Esophagus muscularis mucosa (tissue), 4 donors: ENCODE data around the gene OLFML2B. TPM values are rescaled to one million over a fixed set of nuclear protein-coding genes. Genes with fewer than 3 reads are reported as not detected.

Source experiments
- DNase-seq: peaks from one replicate; pipeline ENCODE4 v3.0.0-alpha.2; 2017; ENCODE audit errors: extremely low spot score
- H3K27ac ChIP-seq, 4 donors: fragments of 200-600 bp; sonication (generic); replicated peaks in 1 of 4; 1 replicate in 3 of 4; 2 replicates in 1 of 4; pipeline ENCODE4 v1.5.1; 2016 to 2019; ENCODE audit warnings: mild to moderate bottlenecking in 1 of 4
- H3K27me3 ChIP-seq, 4 donors: fragments of 200-600 bp; sonication (generic); one replicate each; pipeline versions ENCODE4 v1.5.1 to v1.6.0; 2016 to 2019
- H3K36me3 ChIP-seq, 4 donors: fragments of 200-600 bp; sonication (generic); one replicate each; pipeline ENCODE4 v1.5.1; 2016 to 2019
- H3K4me1 ChIP-seq, 4 donors: fragments of 200-600 bp; sonication (generic); one replicate each; pipeline ENCODE4 v1.5.1; 2016 to 2019
- H3K4me3 ChIP-seq, 4 donors: fragments of 200-600 bp; sonication (generic); 1 replicate in 2 of 4; 2 replicates in 2 of 4; pipeline ENCODE4 v1.5.1; 2016 to 2019; ENCODE audit warnings: mild to moderate bottlenecking in 4 of 4, moderate library complexity in 1 of 4
- H3K9me3 ChIP-seq, 4 donors: fragments of 200-600 bp; sonication (generic); 1 replicate in 3 of 4; 2 replicates in 1 of 4; pipeline ENCODE4 v1.5.1; 2016 to 2019
- EP300 ChIP-seq: sonication (generic); formaldehyde crosslinking; IDR thresholded peaks from one replicate; pipeline ENCODE4 v1.6.1; 2017; ENCODE audit warnings: antibody characterized with exemption
- POLR2A ChIP-seq: fragments of 450-650 bp; IDR thresholded peaks from one replicate; pipeline ENCODE4 v1.6.1; 2017; ENCODE audit warnings: antibody characterized with exemption, moderate library complexity, mild to moderate bottlenecking, low read depth
- POLR2AphosphoS5 ChIP-seq, 2 donors: sonication (generic); formaldehyde crosslinking; IDR thresholded peaks; one replicate each; pipeline ENCODE4 v1.6.1; 2017; ENCODE audit warnings: antibody characterized with exemption in 2 of 2
- WGBS: methylation state at CpG from one replicate; pipeline ENCODE4 v1.1.5; 2018; 5-methylcytosine and 5-hydroxymethylcytosine counted together
- intact Hi-C: fragments of 100-400 bp; cut with DNase I; formaldehyde crosslinking; loops from one replicate; pipeline ENCODE4 v1.15.1; 2023
- total RNA-seq, 4 donors: library from RNA; depleted of rRNA; stranded (reverse); fragments of >200 nt; gene quantifications; one replicate each; pipeline versions ENCODE4 v1.1.0 to v1.2.1, GENCODE V29; 2016
- TF ChIP-seq, protein P1 (sequence below), 3 experiments: fragments of 200-600 bp in 2 of 3; fragments of 450-650 bp in 1 of 3; sonication (generic) in 2 of 3; IDR thresholded peaks; one replicate each; pipeline ENCODE4 v1.5.1; 2017 to 2019; ENCODE audit warnings: antibody characterized with exemption in 3 of 3, mild to moderate bottlenecking in 2 of 3, moderate library complexity in 1 of 3

Gene OLFML2B
- total RNA-seq, 4 donors from 2014 or later, result 1.2 to 6.7 (median 5.9) TPM

DNA sequence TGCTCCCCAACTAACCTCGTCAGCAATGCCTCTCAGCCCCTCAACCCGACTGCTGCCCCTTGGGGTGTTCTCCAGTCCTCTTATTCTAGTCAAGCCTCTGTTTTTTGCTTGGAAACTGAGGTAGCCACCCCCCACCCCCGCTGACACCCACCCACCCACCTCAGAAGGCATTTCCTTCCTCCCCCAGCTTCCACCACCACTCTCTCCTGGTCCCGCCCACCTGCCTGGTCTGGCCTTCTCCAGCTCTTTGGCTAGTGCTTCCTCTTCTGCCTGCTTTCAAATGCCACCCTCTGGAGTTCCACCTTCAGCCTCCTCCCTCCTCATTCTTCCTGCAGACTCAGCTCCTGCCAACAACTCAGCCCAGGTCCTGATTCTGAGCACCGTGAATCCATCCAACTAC is 35.3 kb downstream of the OLFML2B start:
- Histone ChIP-seq H3K4me1 (peaks cover 0 to 9% (median 3%) of the 10 kb centered on the region in 4 donors), H3K27ac (no peak overlapping the region), H3K9me3 (peaks cover 0 to 22% (median 14%) of the 10 kb centered on the region in 4 donors), H3K4me3 (no peak overlapping the region), H3K27me3 (no peaks in the 10 kb centered on the region), H3K36me3 (no peaks in the 10 kb centered on the region)
- TF ChIP-seq EP300 (no peak), POLR2AphosphoS5 (IDR thresholded peaks at IDR 0.05) (no peak), POLR2A (no peak)
- TF ChIP-seq, protein P1, sequence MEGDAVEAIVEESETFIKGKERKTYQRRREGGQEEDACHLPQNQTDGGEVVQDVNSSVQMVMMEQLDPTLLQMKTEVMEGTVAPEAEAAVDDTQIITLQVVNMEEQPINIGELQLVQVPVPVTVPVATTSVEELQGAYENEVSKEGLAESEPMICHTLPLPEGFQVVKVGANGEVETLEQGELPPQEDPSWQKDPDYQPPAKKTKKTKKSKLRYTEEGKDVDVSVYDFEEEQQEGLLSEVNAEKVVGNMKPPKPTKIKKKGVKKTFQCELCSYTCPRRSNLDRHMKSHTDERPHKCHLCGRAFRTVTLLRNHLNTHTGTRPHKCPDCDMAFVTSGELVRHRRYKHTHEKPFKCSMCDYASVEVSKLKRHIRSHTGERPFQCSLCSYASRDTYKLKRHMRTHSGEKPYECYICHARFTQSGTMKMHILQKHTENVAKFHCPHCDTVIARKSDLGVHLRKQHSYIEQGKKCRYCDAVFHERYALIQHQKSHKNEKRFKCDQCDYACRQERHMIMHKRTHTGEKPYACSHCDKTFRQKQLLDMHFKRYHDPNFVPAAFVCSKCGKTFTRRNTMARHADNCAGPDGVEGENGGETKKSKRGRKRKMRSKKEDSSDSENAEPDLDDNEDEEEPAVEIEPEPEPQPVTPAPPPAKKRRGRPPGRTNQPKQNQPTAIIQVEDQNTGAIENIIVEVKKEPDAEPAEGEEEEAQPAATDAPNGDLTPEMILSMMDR (IDR thresholded peaks at IDR 0.05), result no peak
- WGBS, result 68% methylated on average over 5 of the region's 5 CpGs
- intact Hi-C loops, result no loop called here
- no peak for DNase-seq

DNA sequence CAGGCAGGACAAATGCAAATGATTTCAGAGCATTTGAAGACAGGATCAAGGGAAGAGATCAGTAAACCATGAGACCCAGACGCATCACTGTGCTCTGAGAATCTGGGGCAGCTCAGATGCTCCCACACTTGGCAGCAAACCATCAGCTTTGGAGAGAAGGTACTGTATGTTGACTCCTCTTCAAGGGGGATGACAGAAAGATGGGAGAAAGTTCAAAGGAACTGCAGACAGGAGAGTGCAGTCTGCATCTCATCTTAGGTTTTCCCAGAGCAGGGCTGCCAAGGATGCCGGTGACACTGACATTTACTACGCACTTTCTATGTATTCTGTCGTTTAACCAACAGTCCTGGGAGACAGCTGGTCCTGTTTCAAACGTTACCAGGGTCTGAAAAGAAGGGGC is 35.8 kb downstream of the OLFML2B start:
- Histone ChIP-seq H3K4me1 (peaks cover 0 to 9% (median 3%) of the 10 kb centered on the region in 4 donors), H3K27ac (no peak overlapping the region), H3K36me3 (no peaks in the 10 kb centered on the region), H3K9me3 (peaks cover 0 to 22% (median 14%) of the 10 kb centered on the region in 4 donors), H3K27me3 (no peaks in the 10 kb centered on the region), H3K4me3 (no peak overlapping the region)
- no peak for DNase-seq
- 63% methylated on average over 5 of the region's 5 CpGs for WGBS
- TF ChIP-seq, protein P1 (IDR thresholded peaks at IDR 0.05), result no peak
- TF ChIP-seq POLR2AphosphoS5 (IDR thresholded peaks at IDR 0.05) (no peak), POLR2A (no peak), EP300 (no peak)
- intact Hi-C loops, result no loop called here

DNA sequence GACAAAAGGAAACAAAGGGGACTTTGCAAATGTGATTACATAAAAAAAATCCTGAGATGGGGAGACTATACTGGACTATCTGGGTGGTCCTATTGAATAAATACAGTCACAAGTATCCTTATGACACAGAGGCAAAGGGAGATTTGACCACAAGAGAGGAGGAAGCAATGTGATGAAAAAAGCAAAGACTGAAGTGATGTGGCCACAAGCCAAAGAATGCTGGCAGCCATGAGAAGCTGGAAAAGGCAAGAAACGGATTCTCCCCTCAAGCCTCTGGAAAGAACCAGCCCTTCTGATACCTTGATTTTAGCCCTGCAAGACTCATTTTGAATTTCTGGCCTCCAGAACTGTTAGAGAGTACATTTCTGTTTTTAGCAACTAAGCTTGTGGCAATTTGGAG is 36.4 kb downstream of the OLFML2B start:
- 86% methylated on average over 1 of the region's 1 CpG for WGBS

DNA sequence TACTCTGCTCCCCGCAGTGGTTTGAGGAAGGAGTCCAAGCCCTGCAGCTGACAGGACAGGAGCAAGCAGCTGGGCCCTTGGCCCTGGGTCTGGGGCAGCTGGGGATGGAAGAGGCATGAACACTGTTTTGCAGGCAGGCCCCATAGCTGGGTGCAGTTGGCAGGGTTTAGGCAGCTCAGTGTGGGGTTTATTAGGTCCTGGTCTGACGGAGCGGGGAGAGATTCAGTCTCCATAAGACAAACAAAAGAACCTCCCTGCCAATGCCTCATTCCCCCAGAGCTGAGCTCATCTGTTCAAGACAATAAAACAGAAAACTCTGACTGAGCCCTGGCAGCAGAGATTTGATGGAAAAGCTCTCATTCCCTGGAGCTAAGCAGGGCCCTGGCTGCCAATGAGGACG is 37.3 kb downstream of the OLFML2B start:
- peaks cover 0 to 9% (median 3%) of the 10 kb centered on the region in 4 donors for H3K4me1 ChIP-seq
- H3K27me3 ChIP-seq, result no peaks in the 10 kb centered on the region
- TF ChIP-seq EP300 (no peak), POLR2A (no peak), POLR2AphosphoS5 (IDR thresholded peaks at IDR 0.05) (no peak)
- TF ChIP-seq, protein P1 (IDR thresholded peaks at IDR 0.05), result no peak
- no peak for DNase-seq
- WGBS, result 74% methylated on average over 3 of the region's 4 CpGs
- no peak overlapping the region for H3K4me3 ChIP-seq
- no peaks in the 10 kb centered on the region for H3K36me3 ChIP-seq
- no peak overlapping the region for H3K27ac ChIP-seq
- intact Hi-C loops, result no loop called here
- peaks cover 0 to 15% (median 11%) of the 10 kb centered on the region in 4 donors for H3K9me3 ChIP-seq

More for the DNA sequence above, 36.4 kb downstream of the OLFML2B start:
- no peak overlapping the region for H3K27ac ChIP-seq
- no peak for DNase-seq
- peaks cover 0 to 22% (median 14%) of the 10 kb centered on the region in 4 donors for H3K9me3 ChIP-seq
- H3K4me3 ChIP-seq, result no peak overlapping the region
- no peaks in the 10 kb centered on the region for H3K36me3 ChIP-seq
- intact Hi-C loops, result no loop called here
- TF ChIP-seq POLR2AphosphoS5 (IDR thresholded peaks at IDR 0.05), result no peak
- TF ChIP-seq POLR2A, result no peak
- TF ChIP-seq EP300, result no peak
- TF ChIP-seq, protein P1 (IDR thresholded peaks at IDR 0.05), result no peak
- H3K4me1 ChIP-seq, result peaks cover 0 to 9% (median 3%) of the 10 kb centered on the region in 4 donors
- H3K27me3 ChIP-seq, result no peaks in the 10 kb centered on the region

- no peaks in the 10 kb centered on the region for H3K36me3 ChIP-seq
- WGBS, result 77% methylated on average over 5 of the region's 5 CpGs
- no peaks in the 10 kb centered on the region for H3K27me3 ChIP-seq
- no peak overlapping the region for H3K4me3 ChIP-seq
- no peak for DNase-seq
- no peak overlapping the region for H3K27ac ChIP-seq
- H3K9me3 ChIP-seq, result peaks cover 0 to 13% (median 10%) of the 10 kb centered on the region in 4 donors
- TF ChIP-seq EP300, result no peak
- no peak for TF ChIP-seq POLR2AphosphoS5 (IDR thresholded peaks at IDR 0.05)
- no peak for TF ChIP-seq POLR2A
- TF ChIP-seq, protein P1 (IDR thresholded peaks at IDR 0.05), result no peak
- intact Hi-C loops, result no loop called here
- H3K4me1 ChIP-seq, result peaks cover 0 to 9% (median 3%) of the 10 kb centered on the region in 4 donors
These were observed 38.3 kb downstream of the OLFML2B start for GRCh38 chr1:161985301-161985822.
